Measurements from ENCODE around the gene CBLC.

The CBLC gene

GRCh38 chr19:44813070-44813840 lies 35.6 kb downstream of the CBLC start:
- Histone ChIP-seq H3K27me3 (ENCODE audit: control insufficient read depth, insufficient read depth, low read length) (peaks cover 2% of the 10 kb centered on the region), H3K36me3 (ENCODE audit: control insufficient read depth, insufficient read depth, low read length) (no peaks in the 10 kb centered on the region), H3K27ac (ENCODE audit: low read depth, low read length) (no peak overlapping the region), H3K9ac (ENCODE audit: low read length) (no peak overlapping the region), H3K4me3 (ENCODE audit: low read length) (no peak overlapping the region), H3K4me1 (ENCODE audit: control insufficient read depth, insufficient read depth, low read length) (peaks cover 6% of the 10 kb centered on the region)

GRCh38 chr19:44813841-44814470 lies 36.3 kb downstream of the CBLC start:
- Histone ChIP-seq H3K27ac (ENCODE audit: low read depth, low read length) (no peak overlapping the region), H3K4me3 (ENCODE audit: low read length) (no peak overlapping the region), H3K9ac (ENCODE audit: low read length) (no peak overlapping the region), H3K4me1 (ENCODE audit: control insufficient read depth, insufficient read depth, low read length) (peaks cover 6% of the 10 kb centered on the region), H3K36me3 (ENCODE audit: control insufficient read depth, insufficient read depth, low read length) (no peaks in the 10 kb centered on the region), H3K27me3 (ENCODE audit: control insufficient read depth, insufficient read depth, low read length) (peaks cover 2% of the 10 kb centered on the region)

GRCh38 chr19:44814517-44814916 lies 36.8 kb downstream of the CBLC start:
- Histone ChIP-seq H3K27ac (ENCODE audit: low read depth, low read length) (no peak overlapping the region), H3K9ac (ENCODE audit: low read length) (no peak overlapping the region), H3K36me3 (ENCODE audit: control insufficient read depth, insufficient read depth, low read length) (no peaks in the 10 kb centered on the region), H3K4me3 (ENCODE audit: low read length) (no peak overlapping the region), H3K4me1 (ENCODE audit: control insufficient read depth, insufficient read depth, low read length) (peaks cover under 1% of the 10 kb centered on the region), H3K27me3 (ENCODE audit: control insufficient read depth, insufficient read depth, low read length) (peaks cover 2% of the 10 kb centered on the region)

- H3K4me3 ChIP-seq (ENCODE audit: low read length), result no peak overlapping the region
- no peaks in the 10 kb centered on the region for H3K36me3 ChIP-seq (ENCODE audit: control insufficient read depth, insufficient read depth, low read length)
- H3K9ac ChIP-seq (ENCODE audit: low read length), result no peak overlapping the region
- no peaks in the 10 kb centered on the region for H3K4me1 ChIP-seq (ENCODE audit: control insufficient read depth, insufficient read depth, low read length)
- H3K27ac ChIP-seq (ENCODE audit: low read depth, low read length), result no peak overlapping the region
- H3K27me3 ChIP-seq (ENCODE audit: control insufficient read depth, insufficient read depth, low read length), result no peaks in the 10 kb centered on the region
These were observed 38.6 kb downstream of the CBLC start for GRCh38 chr19:44816301-44816700.

GRCh38 chr19:44817725-44818465 lies 40.2 kb downstream of the CBLC start:
- no peak overlapping the region for H3K9ac ChIP-seq (ENCODE audit: low read length)
- H3K36me3 ChIP-seq (ENCODE audit: control insufficient read depth, insufficient read depth, low read length), result no peaks in the 10 kb centered on the region
- no peak overlapping the region for H3K4me3 ChIP-seq (ENCODE audit: low read length)
- no peaks in the 10 kb centered on the region for H3K27me3 ChIP-seq (ENCODE audit: control insufficient read depth, insufficient read depth, low read length)
- no peaks in the 10 kb centered on the region for H3K4me1 ChIP-seq (ENCODE audit: control insufficient read depth, insufficient read depth, low read length)
- no peak overlapping the region for H3K27ac ChIP-seq (ENCODE audit: low read depth, low read length)

GRCh38 chr19:44818466-44819031 lies 40.9 kb downstream of the CBLC start:
- no peak overlapping the region for H3K4me3 ChIP-seq (ENCODE audit: low read length)
- no peaks in the 10 kb centered on the region for H3K36me3 ChIP-seq (ENCODE audit: control insufficient read depth, insufficient read depth, low read length)
- no peaks in the 10 kb centered on the region for H3K4me1 ChIP-seq (ENCODE audit: control insufficient read depth, insufficient read depth, low read length)
- H3K9ac ChIP-seq (ENCODE audit: low read length), result no peak overlapping the region
- H3K27me3 ChIP-seq (ENCODE audit: control insufficient read depth, insufficient read depth, low read length), result no peaks in the 10 kb centered on the region
- H3K27ac ChIP-seq (ENCODE audit: low read depth, low read length), result no peak overlapping the region

- H3K4me1 ChIP-seq (ENCODE audit: control insufficient read depth, insufficient read depth, low read length), result no peaks in the 10 kb centered on the region
- no peaks in the 10 kb centered on the region for H3K27me3 ChIP-seq (ENCODE audit: control insufficient read depth, insufficient read depth, low read length)
- no peak overlapping the region for H3K4me3 ChIP-seq (ENCODE audit: low read length)
- no peaks in the 10 kb centered on the region for H3K36me3 ChIP-seq (ENCODE audit: control insufficient read depth, insufficient read depth, low read length)
- no peak overlapping the region for H3K9ac ChIP-seq (ENCODE audit: low read length)
- no peak overlapping the region for H3K27ac ChIP-seq (ENCODE audit: low read depth, low read length)
These were observed 41.6 kb downstream of the CBLC start for GRCh38 chr19:44819246-44819832.

GRCh38 chr19:44820648-44821609 lies 43.2 kb downstream of the CBLC start:
- no peak overlapping the region for H3K27ac ChIP-seq (ENCODE audit: low read depth, low read length)
- no peaks in the 10 kb centered on the region for H3K4me1 ChIP-seq (ENCODE audit: control insufficient read depth, insufficient read depth, low read length)
- H3K27me3 ChIP-seq (ENCODE audit: control insufficient read depth, insufficient read depth, low read length), result no peaks in the 10 kb centered on the region
- H3K9ac ChIP-seq (ENCODE audit: low read length), result no peak overlapping the region
- no peak overlapping the region for H3K4me3 ChIP-seq (ENCODE audit: low read length)
- no peaks in the 10 kb centered on the region for H3K36me3 ChIP-seq (ENCODE audit: control insufficient read depth, insufficient read depth, low read length)

GRCh38 chr19:44822177-44822576 lies 44.5 kb downstream of the CBLC start:
- Histone ChIP-seq H3K4me1 (ENCODE audit: control insufficient read depth, insufficient read depth, low read length) (no peaks in the 10 kb centered on the region), H3K27me3 (ENCODE audit: control insufficient read depth, insufficient read depth, low read length) (no peaks in the 10 kb centered on the region), H3K9ac (ENCODE audit: low read length) (no peak overlapping the region), H3K4me3 (ENCODE audit: low read length) (no peak overlapping the region), H3K27ac (ENCODE audit: low read depth, low read length) (no peak overlapping the region), H3K36me3 (ENCODE audit: control insufficient read depth, insufficient read depth, low read length) (no peaks in the 10 kb centered on the region)

- Histone ChIP-seq H3K27ac (ENCODE audit: low read depth, low read length) (no peak overlapping the region), H3K4me3 (ENCODE audit: low read length) (no peak overlapping the region), H3K36me3 (ENCODE audit: control insufficient read depth, insufficient read depth, low read length) (no peaks in the 10 kb centered on the region), H3K4me1 (ENCODE audit: control insufficient read depth, insufficient read depth, low read length) (no peaks in the 10 kb centered on the region), H3K27me3 (ENCODE audit: control insufficient read depth, insufficient read depth, low read length) (no peaks in the 10 kb centered on the region), H3K9ac (ENCODE audit: low read length) (no peak overlapping the region)
These were observed 45.1 kb downstream of the CBLC start for GRCh38 chr19:44822670-44823372.

- Histone ChIP-seq H3K27ac (ENCODE audit: low read depth, low read length) (no peak overlapping the region), H3K9ac (ENCODE audit: low read length) (no peak overlapping the region), H3K27me3 (ENCODE audit: control insufficient read depth, insufficient read depth, low read length) (no peaks in the 10 kb centered on the region), H3K4me3 (ENCODE audit: low read length) (no peak overlapping the region), H3K36me3 (ENCODE audit: control insufficient read depth, insufficient read depth, low read length) (no peaks in the 10 kb centered on the region), H3K4me1 (ENCODE audit: control insufficient read depth, insufficient read depth, low read length) (no peaks in the 10 kb centered on the region)
These were observed 45.6 kb downstream of the CBLC start for GRCh38 chr19:44823373-44823698.

Data from rectal smooth muscle tissue (tissue), 1 donor.